GM21360 (cell line): ENCODE measurements around the gene RASGRF2.
"Not testable (repeated sequence)": the region's sequence is repeated elsewhere in the genome, so short reads cannot be mapped to it uniquely, and the experiment has no call there.

ENCODE experiments used
- ATAC-seq: cut with Tn5 transposase; IDR thresholded peaks from one replicate; pipeline ENCODE4 v1.9.1; 2021; ENCODE audit warnings: mild to moderate bottlenecking, moderate library complexity; ENCODE audit not compliant: unreplicated experiment

The RASGRF2 gene

DNA sequence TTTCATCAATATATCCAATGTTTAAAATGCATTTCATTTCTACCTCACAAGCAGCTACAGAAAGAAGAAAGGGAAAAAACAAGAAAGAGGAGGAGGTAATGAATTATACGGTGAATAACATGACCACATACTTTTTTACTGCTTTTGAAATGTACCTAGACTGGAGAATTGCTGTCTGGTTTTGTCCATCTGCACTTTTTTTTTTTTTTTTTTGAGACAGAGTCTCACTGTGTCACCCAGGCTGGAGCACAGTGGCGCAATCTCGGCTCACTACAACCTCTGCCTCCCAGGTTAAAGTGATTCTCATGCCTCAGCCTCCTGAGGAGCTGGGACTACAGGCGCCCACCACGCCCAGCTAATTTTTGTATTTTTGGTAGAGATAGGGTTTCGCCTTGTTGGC is 58.4 kb downstream of the RASGRF2 start:
- ATAC-seq: not testable (repeated sequence)

DNA sequence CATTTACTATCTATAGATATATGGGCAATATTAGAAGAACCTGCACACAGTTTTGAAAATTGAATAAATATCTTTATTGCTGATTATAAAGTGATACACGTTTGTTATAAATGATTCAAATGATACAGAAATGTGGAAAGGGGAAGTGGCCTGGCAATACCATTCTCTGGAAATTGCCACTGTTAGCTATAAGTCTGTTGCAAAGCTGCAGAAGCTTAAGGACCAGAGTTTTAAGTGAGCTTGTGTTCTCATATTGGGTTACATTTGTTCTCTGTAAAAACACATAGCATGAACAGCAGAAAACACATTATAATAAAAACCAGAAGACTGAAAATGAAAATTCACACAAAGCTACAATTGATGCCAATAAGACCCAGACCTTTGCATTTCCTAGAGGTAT is 59.6 kb downstream of the RASGRF2 start:
- no peak for ATAC-seq

DNA sequence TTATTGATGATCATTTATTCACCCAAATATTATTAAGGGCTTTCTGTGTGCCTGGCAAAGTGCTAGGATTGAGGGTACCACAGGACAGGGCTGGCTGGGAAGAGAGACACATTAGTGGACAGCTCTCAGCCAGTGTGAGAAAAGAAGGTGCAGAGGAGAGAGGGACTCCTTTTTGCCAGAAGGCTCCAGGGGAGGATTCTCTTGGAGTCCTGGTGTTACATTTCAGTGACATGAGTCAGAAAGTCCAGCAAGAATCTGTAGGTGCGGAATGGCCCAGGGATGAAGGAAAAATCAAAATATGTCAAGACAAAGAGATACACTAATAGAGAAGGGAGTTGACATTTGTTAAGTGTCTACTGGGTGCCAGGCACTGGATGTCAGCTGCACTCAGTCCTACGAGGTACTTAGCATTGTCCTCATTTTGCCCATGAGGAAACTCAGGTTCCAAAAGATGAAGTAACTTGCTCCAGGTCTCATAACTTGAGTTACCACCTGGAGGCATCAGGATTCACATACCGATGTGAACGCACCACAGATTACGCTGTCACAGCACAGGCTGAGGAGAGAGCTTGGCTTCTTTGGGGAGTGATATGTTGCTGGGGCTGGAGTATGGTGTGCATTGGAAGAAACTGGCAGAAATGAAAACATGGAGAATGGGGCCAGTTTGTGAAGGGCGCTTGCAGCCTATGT is 60.5 kb downstream of the RASGRF2 start:
- ATAC-seq: no peak

DNA sequence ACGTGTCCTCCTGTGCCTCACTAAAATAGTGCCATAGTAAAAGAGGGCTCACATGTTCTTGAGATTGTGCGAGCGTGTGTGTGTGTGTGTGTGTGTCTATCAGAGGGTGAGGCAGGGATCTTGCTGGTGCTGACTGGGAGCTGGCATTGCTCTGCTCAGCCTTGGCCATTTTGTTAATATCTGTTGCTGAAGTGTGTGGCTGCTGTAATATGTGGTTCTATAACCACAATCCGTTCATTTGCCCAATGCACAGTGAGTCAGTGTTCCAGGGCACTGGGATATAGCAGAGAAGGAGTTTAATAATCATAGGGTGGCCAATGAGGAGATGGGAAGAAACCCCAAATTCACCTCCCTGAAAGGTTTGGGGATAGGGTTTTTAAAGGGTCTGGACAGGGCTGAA is 61.3 kb downstream of the RASGRF2 start:
- ATAC-seq: no peak

DNA sequence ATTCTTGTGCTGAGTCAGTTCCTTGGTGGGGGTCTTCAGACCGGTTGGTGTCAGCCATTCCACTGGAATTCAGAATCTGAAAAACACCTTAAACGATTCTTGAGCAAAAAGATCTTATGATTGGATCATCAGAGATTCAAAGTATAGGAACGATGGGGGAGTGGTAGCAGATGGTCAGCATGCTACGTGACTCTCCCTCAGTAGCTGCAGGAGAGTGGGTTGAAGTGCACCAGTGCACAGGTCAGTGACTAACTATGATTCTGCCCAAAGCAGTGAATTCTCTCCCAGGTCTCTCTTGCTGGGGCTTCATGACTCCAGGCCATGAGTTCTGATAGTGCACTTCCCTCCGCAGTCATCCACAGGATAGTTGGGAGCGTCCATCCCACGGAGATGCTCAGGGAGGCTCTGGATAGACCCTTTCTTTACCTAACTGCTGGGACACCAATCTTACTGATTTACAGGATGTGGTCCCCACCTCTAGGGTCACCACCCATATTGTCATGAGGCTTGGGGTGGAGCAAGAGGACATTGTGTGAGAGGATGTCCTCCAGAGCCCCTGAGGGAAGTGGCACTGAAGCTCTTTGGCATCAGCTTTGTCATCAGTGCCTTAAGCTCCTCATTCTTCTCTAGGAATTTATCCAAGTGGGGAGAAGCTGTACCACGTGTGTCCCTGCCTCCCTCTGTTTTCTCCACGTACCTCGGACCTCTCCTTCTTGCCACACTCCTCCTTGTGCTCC is 62.0 kb downstream of the RASGRF2 start:
- no peak for ATAC-seq

DNA sequence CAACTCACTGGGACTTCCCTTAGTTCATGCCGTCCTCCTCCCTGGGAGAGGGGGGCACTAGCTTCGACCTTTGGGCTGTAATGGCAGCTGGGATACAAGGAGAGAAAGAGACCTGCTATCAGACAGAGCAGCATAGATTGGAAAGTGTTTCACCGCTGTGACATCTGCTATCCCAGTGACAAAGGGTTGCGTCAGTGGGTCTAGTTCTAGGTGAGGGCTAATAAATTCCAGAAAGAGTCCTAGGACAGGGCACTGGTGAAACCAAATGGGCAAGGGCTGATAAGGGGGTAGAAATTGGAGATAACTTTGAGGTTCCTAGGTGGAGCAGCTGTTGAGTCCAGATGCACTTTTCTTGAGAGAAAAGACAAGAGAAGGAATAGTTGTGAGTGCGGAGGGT is 62.5 kb downstream of the RASGRF2 start:
- no peak for ATAC-seq

DNA sequence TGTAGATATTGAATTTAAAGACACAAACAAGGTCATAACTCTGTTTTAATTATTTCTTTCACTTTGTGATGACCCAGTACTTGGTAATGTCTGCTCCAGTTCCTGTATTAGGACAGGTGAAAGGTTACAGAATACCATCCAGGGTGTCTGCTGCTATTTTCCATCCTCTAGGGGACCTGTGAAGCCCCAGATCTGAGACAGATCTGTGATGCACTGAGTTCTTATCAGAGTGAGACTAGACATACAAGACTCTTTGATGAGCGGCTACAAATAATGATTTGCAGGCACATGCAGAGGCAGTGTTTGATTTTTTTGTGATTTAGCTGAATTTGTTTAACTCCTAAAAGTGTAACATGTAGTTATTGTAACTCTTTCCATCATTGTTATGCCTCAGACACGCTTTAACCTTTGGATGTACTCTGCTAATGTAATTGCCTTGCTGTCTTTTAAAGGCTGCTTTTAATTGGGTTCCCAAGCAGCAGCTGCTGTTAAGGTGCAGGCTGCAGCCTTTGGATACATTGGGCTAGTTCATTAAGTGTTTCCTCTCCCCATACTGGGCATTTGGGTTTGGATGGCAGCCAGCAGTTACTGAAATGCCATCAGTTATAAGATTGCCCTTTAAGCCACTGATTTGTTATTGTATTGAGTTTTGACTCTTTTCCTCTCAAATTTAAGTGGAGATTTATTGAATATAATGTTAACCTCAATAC is 63.3 kb downstream of the RASGRF2 start:
- no peak for ATAC-seq

DNA sequence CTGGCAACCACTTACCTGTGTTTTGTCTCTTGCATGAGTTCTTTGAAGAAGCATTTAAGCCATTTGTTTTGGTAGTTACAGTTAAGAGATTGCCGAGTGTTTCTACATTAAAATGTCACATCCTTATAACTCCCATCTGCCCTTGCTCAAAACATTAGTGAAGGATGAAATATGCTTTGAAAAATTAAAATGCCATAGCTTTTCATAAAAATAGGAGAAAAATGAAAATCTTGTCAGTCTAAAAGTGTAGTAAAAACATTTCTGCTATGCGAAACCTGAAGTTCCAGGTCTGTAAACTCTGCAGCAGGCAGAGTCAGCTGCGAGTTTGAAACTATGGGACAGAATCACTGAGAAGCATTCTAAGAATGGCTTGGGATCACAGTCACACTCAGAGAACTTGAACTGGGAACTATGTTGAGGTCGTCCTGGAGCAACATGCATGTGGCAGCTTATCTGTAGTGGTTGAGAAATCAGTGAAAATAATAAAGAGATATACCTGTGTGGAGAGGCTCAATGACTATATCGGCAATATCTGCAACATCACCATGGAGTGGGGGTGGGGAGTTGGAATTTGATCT is 67.4 kb downstream of the RASGRF2 start:
- ATAC-seq: no peak

DNA sequence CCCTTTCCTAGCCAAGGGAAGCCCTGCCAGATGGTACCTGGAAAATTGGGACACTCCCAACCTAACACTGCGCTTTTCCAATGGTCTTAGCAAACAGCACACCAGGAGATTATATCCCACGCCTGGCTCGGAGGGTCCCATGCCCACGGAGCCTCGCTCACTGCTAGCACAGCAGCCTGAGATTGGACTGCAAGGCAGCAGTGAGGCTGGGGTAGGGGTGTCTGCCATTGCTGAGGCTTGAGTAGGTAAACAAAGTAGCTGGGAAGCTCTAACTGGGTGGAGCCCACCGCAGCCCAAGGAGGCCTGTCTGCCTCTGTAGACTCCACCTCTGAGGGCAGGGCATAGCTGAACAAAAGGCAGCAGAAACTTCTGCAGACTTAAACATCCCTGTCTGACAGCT is 68.7 kb downstream of the RASGRF2 start:
- ATAC-seq: not testable (repeated sequence)

DNA sequence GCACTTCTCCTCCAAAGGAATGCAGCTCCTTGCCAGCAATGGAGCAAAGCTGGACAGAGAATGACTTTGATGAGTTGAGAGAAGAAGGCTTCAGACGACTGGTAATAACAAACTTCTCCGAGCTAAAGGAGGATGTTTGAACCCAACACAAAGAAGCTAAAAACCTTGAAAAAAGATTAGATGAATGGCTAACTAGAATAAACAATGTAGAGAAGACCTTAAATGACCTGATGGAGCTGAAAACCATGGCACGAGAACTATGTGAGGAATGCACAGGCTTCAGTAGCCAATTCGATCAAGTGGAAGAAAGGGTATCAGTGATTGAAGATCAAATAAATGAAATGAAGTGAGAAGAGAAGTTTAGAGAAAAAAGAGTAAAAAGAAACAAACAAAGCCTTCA is 69.6 kb downstream of the RASGRF2 start:
- not testable (repeated sequence) for ATAC-seq

DNA sequence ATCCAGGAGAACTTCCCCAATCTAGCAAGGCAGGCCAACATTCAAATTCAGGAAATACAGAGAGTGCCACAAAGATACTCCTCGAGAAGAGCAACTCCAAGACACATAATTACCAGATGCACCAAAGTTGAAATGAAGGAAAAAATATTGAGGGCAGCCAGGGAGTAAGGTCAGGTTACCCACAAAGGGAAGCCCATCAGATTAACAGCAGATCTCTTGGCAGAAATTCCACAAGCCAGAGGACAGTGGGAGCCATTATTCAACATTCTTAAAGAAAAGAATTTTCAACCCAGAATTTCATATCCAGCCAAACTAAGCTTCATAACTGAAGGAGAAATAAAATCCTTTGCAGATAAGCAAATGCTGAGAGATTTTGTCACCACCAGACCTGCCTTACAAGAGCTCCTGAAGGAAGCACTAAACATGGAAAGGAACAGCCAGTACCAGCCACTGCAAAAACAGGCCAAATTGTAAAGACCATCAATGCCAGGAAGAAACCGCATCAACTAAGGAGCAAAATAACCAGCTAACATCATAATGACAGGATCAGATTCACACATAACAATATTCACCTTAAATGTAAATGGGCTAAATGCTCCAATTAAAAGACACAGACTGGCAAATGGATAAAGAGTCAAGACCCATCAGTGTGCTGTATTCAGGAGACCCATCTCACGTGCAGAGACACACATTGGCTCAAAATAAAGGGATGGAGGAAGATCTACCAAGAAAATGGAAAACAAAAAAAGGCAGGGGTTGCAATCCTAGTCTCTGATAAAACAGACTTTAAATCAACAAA is 70.3 kb downstream of the RASGRF2 start:
- ATAC-seq: not testable (repeated sequence)

DNA sequence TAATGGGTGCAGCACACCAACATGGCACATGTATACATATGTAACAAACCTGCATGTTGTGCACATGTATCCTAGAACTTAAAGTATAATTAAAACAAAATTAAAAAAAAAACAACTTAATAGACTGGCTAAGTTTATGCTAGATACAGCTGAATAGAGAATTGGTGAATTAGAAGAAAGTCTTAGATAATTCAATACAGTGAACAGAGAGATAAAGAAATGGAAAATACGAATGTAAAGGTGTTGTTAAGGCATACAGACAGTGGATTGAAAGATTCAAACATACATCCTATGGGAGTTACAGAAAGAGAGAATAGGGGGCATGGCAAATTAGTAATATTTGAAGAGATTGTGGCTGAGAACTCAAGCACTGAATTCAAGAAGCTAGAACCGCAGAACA is 75.4 kb downstream of the RASGRF2 start:
- no peak for ATAC-seq

DNA sequence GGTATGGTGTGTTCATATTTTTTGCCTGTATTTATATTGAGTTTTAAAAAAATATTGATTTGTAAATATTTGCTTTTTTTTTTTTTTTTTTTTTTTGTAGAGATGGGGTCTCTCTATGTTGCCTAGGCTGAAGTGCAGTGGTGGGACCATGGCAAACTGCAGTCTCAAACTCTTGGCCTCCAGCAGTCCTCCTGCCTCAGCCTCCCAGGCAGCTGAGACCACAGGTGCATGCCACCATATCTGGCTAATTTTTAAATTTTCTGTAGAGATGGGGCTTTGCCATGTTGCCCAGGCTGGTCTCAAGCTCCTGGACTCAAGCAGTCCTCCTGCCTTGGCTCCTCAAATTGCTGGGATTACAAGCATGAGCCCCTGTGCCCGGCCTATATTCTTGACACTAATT is 78.3 kb downstream of the RASGRF2 start:
- ATAC-seq: no peak

DNA sequence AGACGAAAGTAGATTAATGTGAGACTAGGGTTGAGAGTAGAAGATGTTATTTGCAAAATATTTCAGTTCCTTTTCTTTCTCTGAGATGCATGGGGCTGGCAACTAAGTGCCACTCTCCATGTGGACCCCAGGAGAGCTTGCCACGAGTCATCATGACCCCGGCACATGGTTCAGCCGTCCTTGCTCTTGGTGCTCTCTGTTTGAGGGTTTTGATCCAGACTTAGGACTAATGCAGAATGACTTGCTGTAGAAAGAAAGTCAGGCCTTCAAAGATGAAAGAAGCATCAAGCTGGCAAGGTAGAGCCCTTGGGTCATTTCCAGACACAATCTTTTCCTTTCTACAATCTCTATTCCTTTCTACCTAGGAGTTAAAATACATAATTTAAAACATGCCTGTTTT is 84.7 kb downstream of the RASGRF2 start:
- ATAC-seq: no peak

DNA sequence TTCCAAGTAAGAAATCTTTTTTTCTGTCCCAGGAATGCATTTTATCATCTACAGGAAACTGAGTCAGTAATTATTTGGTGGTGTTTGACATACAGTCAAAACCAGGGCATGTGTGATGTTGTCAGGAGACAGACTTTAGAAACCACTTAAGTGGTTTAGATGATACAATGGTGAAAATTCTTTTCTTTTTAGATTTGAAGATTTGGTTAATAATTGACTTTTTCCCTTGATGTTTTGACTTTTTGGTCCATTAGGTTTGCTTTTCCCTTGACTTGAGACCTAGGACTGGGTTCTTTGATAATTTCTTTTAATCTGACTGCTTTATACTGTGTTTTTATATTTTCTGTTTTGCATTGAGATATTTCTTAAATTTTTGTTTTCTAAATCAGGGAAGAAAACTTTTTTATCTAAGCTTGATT is 85.2 kb downstream of the RASGRF2 start:
- no peak for ATAC-seq

DNA sequence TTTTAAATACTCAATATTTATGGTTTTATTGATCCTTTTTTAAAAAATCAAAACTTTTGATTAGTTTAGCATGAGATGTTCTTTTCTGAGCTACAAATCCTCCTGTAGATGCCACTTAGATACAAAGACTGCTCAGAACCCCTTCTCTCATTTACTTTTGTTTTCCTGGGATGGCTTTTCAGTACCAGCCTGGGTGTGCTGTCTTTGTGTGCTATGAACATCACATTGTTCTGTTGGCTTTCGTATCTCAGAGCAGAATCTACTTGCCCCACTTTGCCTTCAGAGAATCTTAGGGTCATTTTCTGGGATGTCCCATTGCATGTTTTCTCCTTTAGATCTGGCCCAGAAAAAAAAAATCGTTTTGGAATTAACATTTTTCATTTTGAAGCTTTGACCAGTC is 85.9 kb downstream of the RASGRF2 start:
- ATAC-seq: no peak

DNA sequence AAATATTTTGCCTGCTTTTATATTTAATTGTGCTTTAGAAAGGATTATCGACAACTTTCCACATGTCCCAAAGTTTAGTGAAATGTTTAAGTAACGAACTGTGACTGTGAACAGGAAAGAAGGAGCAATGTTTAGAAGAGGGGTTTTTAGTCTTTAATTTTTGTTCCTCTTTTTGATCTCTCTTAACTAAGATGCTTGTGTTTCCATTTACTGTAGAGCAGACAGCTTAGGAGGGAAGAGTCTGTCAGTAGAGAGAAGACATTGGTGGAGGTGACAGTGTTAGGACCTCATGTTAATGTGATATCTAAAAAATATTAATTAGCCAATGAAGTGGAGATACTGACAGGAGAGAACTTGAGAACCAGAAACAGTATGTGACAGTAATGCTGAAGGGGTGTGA is 92.2 kb downstream of the RASGRF2 start:
- no peak for ATAC-seq

DNA sequence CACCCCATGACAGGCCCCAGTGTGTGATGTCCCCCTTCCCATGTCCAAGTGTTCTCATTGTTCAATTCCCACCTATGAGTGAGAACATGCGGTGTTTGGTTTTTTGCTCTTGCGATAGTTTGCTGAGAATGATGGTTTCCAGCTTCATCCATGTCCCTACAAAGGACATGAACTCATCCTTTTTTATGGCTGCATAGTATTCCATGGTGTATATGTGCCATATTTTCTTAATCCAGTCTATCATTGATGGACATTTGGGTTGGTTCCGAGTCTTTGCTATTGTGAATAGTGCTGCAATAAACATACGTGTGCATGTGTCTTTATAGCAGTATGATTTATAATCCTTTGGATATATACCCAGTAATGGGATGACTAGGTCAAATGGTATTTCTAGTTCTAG is 93.1 kb downstream of the RASGRF2 start:
- ATAC-seq: not testable (repeated sequence)

DNA sequence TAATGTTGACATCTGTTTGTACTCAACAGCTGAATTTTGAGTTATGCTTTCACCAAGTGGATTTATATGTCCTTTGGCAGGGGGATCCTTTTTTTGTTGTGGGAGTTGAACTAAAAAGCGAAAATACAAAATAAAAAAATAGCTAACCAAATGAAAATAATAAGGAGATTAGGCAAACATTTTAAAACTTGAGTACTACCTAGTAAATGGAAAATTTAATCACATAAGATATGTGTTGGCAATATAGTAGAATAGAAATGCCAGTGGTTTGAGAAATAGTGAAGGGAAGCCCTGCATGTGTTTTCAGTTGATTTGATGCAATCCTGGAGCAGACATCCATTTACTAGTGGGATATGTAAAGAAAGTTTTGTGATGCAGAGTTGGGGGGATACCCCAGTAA is 98.0 kb downstream of the RASGRF2 start:
- no peak for ATAC-seq

DNA sequence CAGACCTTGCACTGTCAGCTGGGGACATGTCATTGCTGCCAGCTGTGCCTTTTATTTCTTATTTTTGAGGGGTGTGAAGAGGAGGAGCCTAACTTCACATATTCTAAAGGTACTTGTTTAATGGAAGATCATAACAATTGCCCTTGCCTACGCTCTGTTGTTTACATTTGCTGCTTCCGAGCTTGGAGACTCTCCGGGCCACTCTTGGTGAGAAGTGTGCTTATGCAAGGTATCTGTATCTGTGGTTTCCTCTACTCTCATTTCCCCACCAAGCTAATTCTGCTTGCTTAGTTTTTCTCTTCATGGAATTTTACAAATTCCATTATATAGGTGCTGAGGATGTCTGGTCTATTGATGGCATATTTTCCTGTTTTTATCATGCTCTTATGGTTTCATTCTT is 105.3 kb downstream of the RASGRF2 start:
- ATAC-seq: no peak

DNA sequence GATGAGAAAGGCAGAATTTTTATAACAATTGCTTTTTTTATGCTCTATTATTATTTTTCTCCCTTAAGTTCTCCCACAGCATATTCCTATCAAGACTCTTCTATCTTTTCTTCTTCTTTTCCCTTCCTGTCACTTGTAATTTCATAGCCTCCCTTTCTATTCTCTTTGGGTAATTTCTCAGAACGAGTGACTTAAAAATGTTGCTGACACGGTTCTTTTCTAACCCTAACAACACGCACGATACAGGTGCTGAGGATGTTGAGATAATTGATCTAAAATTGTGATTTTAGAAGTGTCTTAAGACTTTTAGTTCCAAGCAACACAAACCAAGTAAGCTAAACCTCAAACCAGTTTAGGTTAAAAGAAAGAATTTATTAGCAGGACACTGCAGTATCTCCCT is 105.9 kb downstream of the RASGRF2 start:
- no peak for ATAC-seq
